Globus pallidus (tissue), 1 donor: ENCODE data around the gene MGST2.
A peak's percentile ranks its signal among the peaks of the same experiment; 100 is the strongest.
"Not testable (repeated sequence)": the region's sequence is repeated elsewhere in the genome, so short reads cannot be mapped to it uniquely, and the experiment has no call there.

Experiments
- DNase-seq: peaks from one replicate; pipeline ENCODE4 v3.0.0-alpha.2; 2015; ENCODE audit warnings: low spot score

The MGST2 gene

GRCh38 chr4:139669890-139670289, 4.3 kb downstream of the MGST2 start:
- DNase-seq: no peak

GRCh38 chr4:139670775-139671174, 5.2 kb downstream of the MGST2 start:
- no peak for DNase-seq

GRCh38 chr4:139672215-139672614, 6.6 kb downstream of the MGST2 start:
- DNase-seq: no peak

GRCh38 chr4:139672732-139673131, 7.1 kb downstream of the MGST2 start:
- no peak for DNase-seq

GRCh38 chr4:139674875-139675550, 9.4 kb downstream of the MGST2 start:
- peak; percentile 64 for DNase-seq

- no peak for DNase-seq
Measured at GRCh38 chr4:139675651-139676050, 10.0 kb downstream of the MGST2 start.

GRCh38 chr4:139676365-139676764, 10.7 kb downstream of the MGST2 start:
- DNase-seq: no peak

- DNase-seq: no peak
Measured at GRCh38 chr4:139676913-139677585, 11.4 kb downstream of the MGST2 start.

- no peak for DNase-seq
Measured at GRCh38 chr4:139682309-139682708, 16.7 kb downstream of the MGST2 start.

GRCh38 chr4:139682741-139683151, 17.1 kb downstream of the MGST2 start:
- no peak for DNase-seq

GRCh38 chr4:139684351-139684750, 18.7 kb downstream of the MGST2 start:
- DNase-seq: no peak

- no peak for DNase-seq
Measured at GRCh38 chr4:139685180-139685579, 19.6 kb downstream of the MGST2 start.

- DNase-seq: no peak
Measured at GRCh38 chr4:139686130-139686529, 20.5 kb downstream of the MGST2 start.

- no peak for DNase-seq
Measured at GRCh38 chr4:139686988-139687387, 21.4 kb downstream of the MGST2 start.

GRCh38 chr4:139689093-139689722, 23.6 kb downstream of the MGST2 start:
- no peak for DNase-seq

GRCh38 chr4:139690419-139690818, 24.8 kb downstream of the MGST2 start:
- no peak for DNase-seq

- DNase-seq: peak; percentile 17
Measured at GRCh38 chr4:139692309-139693012, 26.8 kb downstream of the MGST2 start.

GRCh38 chr4:139694522-139695107, 29.0 kb downstream of the MGST2 start:
- DNase-seq: no peak

GRCh38 chr4:139696491-139696890, 30.9 kb downstream of the MGST2 start:
- no peak for DNase-seq

- DNase-seq: not testable (repeated sequence)
Measured at GRCh38 chr4:139698167-139698925, 32.7 kb downstream of the MGST2 start.

- no peak for DNase-seq
Measured at GRCh38 chr4:139700568-139700967, 34.9 kb downstream of the MGST2 start.
